Caco-2 (cell line): Measurements from ENCODE around the gene EFNA1. TPM values are rescaled to one million over a fixed set of nuclear protein-coding genes. Genes with fewer than 3 reads are reported as not detected.

ENCODE experiments used
- BruUV-seq: library from RNA; stranded (reverse); fragments of 400-500 nt; replicated peaks from 2 replicates; lab custom pipeline; 2021; lab: Mats Ljungman, UMichigan
- CTCF ChIA-PET: fragments of 300-600 bp; sonication (Branson Sonifier 250); formaldehyde crosslinking; loops from one replicate; lab custom pipeline; 2022; ENCODE audit warnings: antibody characterized with exemption; lab: Charles Lee
- POLR2A ChIA-PET: fragments of 300-600 bp; sonication (Branson Sonifier 250); formaldehyde crosslinking; loops from one replicate; lab custom pipeline; 2022; ENCODE audit warnings: antibody characterized with exemption; lab: Charles Lee
- DNase-seq, 2 experiments: peaks; one replicate each; pipeline versions ENCODE4 v3.0.0 to v3.0.0-alpha.2; 2020 to 2022
- H3K27me3 ChIP-seq: replicated peaks from 2 replicates; pipeline ENCODE4 v1.6.0; 2011; ENCODE audit warnings: low read length; ENCODE audit not compliant: control insufficient read depth, insufficient read depth
- H3K36me3 ChIP-seq: 2 replicates; pipeline ENCODE4 v1.5.1; 2011; ENCODE audit warnings: low read length; ENCODE audit not compliant: control insufficient read depth, insufficient read depth
- H3K4me1 ChIP-seq: fragments of 250-450 bp; sonication (Bioruptor Pico); 2 replicates; pipeline ENCODE4 v1.5.1; 2020; ENCODE audit warnings: mild to moderate bottlenecking
- H3K4me3 ChIP-seq: 2 replicates; pipeline ENCODE4 v1.5.1; 2011; ENCODE audit warnings: low read depth, mild to moderate bottlenecking, control low read depth, low read length
- H3K9me3 ChIP-seq: fragments of 250-450 bp; sonication (Bioruptor Pico); 2 replicates; pipeline ENCODE4 v1.5.1; 2020; ENCODE audit warnings: mild to moderate bottlenecking, moderate library complexity
- H3K27ac Mint-ChIP-seq: one replicate; pipeline ENCODE4 v1.8.0; 2022; ENCODE audit warnings: mixed read lengths; ENCODE audit not compliant: unreplicated experiment
- H3K27me3 Mint-ChIP-seq: one replicate; pipeline ENCODE4 v1.8.0; 2022; ENCODE audit warnings: mixed read lengths; ENCODE audit not compliant: insufficient read depth, unreplicated experiment
- H3K36me3 Mint-ChIP-seq: one replicate; pipeline ENCODE4 v1.8.0; 2022; ENCODE audit warnings: mild to moderate bottlenecking, mixed read lengths; ENCODE audit not compliant: insufficient read depth, unreplicated experiment
- H3K4me1 Mint-ChIP-seq: one replicate; pipeline ENCODE4 v1.8.0; 2022; ENCODE audit warnings: low read depth, mixed read lengths; ENCODE audit not compliant: unreplicated experiment
- H3K4me3 Mint-ChIP-seq: one replicate; pipeline ENCODE4 v1.8.0; 2022; ENCODE audit warnings: mild to moderate bottlenecking, moderate library complexity, mixed read lengths; ENCODE audit not compliant: unreplicated experiment
- H3K9me3 Mint-ChIP-seq: one replicate; pipeline ENCODE4 v1.8.0; 2022; ENCODE audit warnings: mixed read lengths; ENCODE audit not compliant: unreplicated experiment
- intact Hi-C: fragments of 100-400 bp; cut with micrococcal nuclease; formaldehyde crosslinking; loops from one replicate; pipeline ENCODE4 v1.10.0; 2022; ENCODE audit not compliant: unreplicated experiment
- total RNA-seq: library from RNA; stranded (reverse); gene quantifications from 2 replicates; pipeline ENCODE4 v1.2.3, GENCODE V29; 2022
- TF ChIP-seq, protein P1 (sequence below), 2 experiments: fragments of 200-600 bp in 1 of 2; IDR thresholded peaks; 1 replicate in 1 of 2; 2 replicates in 1 of 2; pipeline versions ENCODE4 v1.5.1 to v1.8.0; 2011 to 2022; ENCODE audit warnings: antibody characterized with exemption in 1 of 2, control low read depth in 1 of 2, inconsistent platforms in 1 of 2, low read depth in 1 of 2, low read length in 1 of 2, mild to moderate bottlenecking in 1 of 2, moderate library complexity in 1 of 2; ENCODE audit not compliant: insufficient read depth in 1 of 2, severe bottlenecking in 1 of 2, unreplicated experiment in 1 of 2

The EFNA1 gene
- total RNA-seq, 1 experiment from 2014 or later = 47.9 TPM

DNA sequence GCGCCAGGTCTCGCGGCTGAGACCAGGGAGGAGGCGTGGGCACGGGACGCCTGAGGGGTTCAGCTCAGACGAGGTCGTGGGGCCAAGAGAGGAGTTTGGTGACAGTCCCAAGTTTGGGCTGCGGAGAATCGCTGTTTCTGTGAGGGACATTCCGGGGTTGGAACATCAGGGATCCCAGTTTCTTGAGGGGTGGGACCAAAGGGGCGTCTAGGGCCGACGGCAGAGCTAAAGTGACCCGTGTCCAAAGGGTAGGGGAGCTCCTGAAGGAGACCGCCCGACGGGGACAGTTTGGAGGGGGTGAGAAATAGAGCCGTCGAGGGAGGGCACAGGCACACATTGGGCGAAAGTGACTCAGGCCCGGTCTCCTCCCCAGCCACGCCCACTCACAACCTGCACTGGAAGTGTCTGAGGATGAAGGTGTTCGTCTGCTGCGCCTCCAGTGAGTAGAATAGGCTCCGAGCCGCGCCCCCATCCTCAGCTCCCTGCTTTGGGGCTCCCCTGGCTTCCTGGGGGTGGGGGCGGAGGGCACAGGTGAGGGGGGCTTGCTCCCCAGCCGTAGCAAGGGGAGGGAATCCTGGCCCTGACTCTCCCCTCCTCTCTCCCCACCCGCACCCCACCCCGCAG lies 42.1 kb upstream of the EFNA1 start:
- intact Hi-C loops = loop anchor here (10.0 kb wide), 2 partner anchors 211 to 421 kb away; partner anchors contain the start of gene KCNN3
- DNase-seq = peak; percentile 51 to 70
- H3K27me3 Mint-ChIP-seq = peaks cover 11% of the 10 kb centered on the region
- no peaks in the 10 kb centered on the region for H3K9me3 Mint-ChIP-seq
- peak overlapping the region; percentile 94 for H3K4me3 Mint-ChIP-seq
- H3K36me3 Mint-ChIP-seq = peaks cover 14% of the 10 kb centered on the region
- Histone ChIP-seq H3K9me3 (no peaks in the 10 kb centered on the region), H3K4me1 (peaks cover 28% of the 10 kb centered on the region), H3K4me3 (peak overlapping the region; percentile 64), H3K36me3 (no peaks in the 10 kb centered on the region), H3K27me3 (0 out of 2 replicates have a peak, but pooled peaks cover 2% of the 10 kb centered on the region)
- ChIA-PET POLR2A (interaction anchor here (0.7 to 1.4 kb wide), 3 partner anchors 45 to 112 kb away, joined by 3 to 7 read pairs (median 6); partner anchors contain the start of gene KRTCAP2), CTCF (interaction anchor here (0.6 to 2.5 kb wide), 17 partner anchors 10 to 130 kb away, joined by 3 to 39 read pairs (median 7); partner anchors contain the start of genes ADAM15, EFNA4, FLAD1 and KRTCAP2)
- H3K27ac Mint-ChIP-seq = peak overlapping the region; percentile 83
- TF ChIP-seq, protein P1, sequence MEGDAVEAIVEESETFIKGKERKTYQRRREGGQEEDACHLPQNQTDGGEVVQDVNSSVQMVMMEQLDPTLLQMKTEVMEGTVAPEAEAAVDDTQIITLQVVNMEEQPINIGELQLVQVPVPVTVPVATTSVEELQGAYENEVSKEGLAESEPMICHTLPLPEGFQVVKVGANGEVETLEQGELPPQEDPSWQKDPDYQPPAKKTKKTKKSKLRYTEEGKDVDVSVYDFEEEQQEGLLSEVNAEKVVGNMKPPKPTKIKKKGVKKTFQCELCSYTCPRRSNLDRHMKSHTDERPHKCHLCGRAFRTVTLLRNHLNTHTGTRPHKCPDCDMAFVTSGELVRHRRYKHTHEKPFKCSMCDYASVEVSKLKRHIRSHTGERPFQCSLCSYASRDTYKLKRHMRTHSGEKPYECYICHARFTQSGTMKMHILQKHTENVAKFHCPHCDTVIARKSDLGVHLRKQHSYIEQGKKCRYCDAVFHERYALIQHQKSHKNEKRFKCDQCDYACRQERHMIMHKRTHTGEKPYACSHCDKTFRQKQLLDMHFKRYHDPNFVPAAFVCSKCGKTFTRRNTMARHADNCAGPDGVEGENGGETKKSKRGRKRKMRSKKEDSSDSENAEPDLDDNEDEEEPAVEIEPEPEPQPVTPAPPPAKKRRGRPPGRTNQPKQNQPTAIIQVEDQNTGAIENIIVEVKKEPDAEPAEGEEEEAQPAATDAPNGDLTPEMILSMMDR (IDR thresholded peaks at IDR 0.05; ENCODE audit: insufficient read depth in 1 of 2, low read depth in 1 of 2, low read length in 1 of 2, severe bottlenecking in 1 of 2, unreplicated experiment in 1 of 2) = no peak
- no TSS peak for BruUV-seq
- peaks cover 8% of the 10 kb centered on the region for H3K4me1 Mint-ChIP-seq

DNA sequence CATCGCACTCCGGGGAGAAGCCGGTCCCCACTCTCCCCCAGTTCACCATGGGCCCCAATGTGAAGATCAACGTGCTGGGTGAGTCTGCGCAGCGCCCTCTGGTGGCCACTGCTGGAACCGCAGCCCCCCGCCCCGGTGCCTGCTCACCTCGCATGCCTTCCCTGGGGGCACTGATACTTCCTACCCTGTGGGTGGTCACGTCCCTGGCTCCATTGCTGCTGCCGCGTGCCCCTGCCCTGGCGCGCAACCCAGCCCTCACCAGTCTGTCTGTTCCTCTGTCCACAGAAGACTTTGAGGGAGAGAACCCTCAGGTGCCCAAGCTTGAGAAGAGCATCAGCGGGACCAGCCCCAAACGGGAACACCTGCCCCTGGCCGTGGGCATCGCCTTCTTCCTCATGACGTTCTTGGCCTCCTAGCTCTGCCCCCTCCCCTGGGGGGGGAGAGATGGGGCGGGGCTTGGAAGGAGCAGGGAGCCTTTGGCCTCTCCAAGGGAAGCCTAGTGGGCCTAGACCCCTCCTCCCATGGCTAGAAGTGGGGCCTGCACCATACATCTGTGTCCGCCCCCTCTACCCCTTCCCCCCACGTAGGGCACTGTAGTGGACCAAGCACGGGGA lies 41.4 kb upstream of the EFNA1 start:
- H3K9me3 ChIP-seq = no peaks in the 10 kb centered on the region
- H3K27ac Mint-ChIP-seq = no peak overlapping the region
- peak overlapping the region; percentile 64 for H3K4me3 ChIP-seq
- H3K4me1 Mint-ChIP-seq = peaks cover 9% of the 10 kb centered on the region
- H3K9me3 Mint-ChIP-seq = no peaks in the 10 kb centered on the region
- peak overlapping the region; percentile 94 for H3K4me3 Mint-ChIP-seq
- H3K4me1 ChIP-seq = peaks cover 27% of the 10 kb centered on the region
- BruUV-seq = no TSS peak
- POLR2A ChIA-PET = no interaction called here
- H3K36me3 Mint-ChIP-seq = peaks cover 13% of the 10 kb centered on the region
- CTCF ChIA-PET = interaction anchor here (2.1 to 2.5 kb wide), 3 partner anchors 22 to 87 kb away, joined by 18 to 39 read pairs (median 27); partner anchors contain the start of genes EFNA4 and KRTCAP2
- peaks cover 11% of the 10 kb centered on the region for H3K27me3 Mint-ChIP-seq
- TF ChIP-seq, protein P1 (IDR thresholded peaks at IDR 0.05; ENCODE audit: insufficient read depth in 1 of 2, low read depth in 1 of 2, low read length in 1 of 2, severe bottlenecking in 1 of 2, unreplicated experiment in 1 of 2) = peak; percentile 97 to 98
- DNase-seq = peak; percentile 72 to 85
- intact Hi-C loops = loop anchor here (10.0 kb wide), 2 partner anchors 211 to 421 kb away; partner anchors contain the start of gene KCNN3
- H3K27me3 ChIP-seq = 0 out of 2 replicates have a peak, but pooled peaks cover 2% of the 10 kb centered on the region
- H3K36me3 ChIP-seq = no peaks in the 10 kb centered on the region

DNA sequence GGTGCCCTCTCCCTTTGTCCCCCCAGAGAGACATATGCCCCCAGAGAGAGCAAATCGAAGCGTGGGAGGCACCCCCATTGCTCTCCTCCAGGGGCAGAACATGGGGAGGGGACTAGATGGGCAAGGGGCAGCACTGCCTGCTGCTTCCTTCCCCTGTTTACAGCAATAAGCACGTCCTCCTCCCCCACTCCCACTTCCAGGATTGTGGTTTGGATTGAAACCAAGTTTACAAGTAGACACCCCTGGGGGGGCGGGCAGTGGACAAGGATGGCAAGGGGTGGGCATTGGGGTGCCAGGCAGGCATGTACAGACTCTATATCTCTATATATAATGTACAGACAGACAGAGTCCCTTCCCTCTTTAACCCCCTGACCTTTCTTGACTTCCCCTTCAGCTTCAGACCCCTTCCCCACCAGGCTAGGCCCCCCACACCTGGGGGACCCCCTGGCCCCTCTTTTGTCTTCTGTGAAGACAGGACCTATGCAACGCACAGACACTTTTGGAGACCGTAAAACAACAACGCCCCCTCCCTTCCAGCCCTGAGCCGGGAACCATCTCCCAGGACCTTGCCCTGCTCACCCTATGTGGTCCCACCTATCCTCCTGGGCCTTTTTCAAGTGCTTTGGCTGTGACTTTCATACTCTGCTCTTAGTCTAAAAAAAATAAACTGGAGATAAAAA lies 40.7 kb upstream of the EFNA1 start:
- Mint-ChIP-seq H3K4me1 (peaks cover 6% of the 10 kb centered on the region), H3K27ac (no peak overlapping the region), H3K9me3 (no peaks in the 10 kb centered on the region), H3K27me3 (peaks cover 6% of the 10 kb centered on the region), H3K36me3 (peaks cover 8% of the 10 kb centered on the region), H3K4me3 (no peak overlapping the region)
- TF ChIP-seq, protein P1 (IDR thresholded peaks at IDR 0.05; ENCODE audit: insufficient read depth in 1 of 2, low read depth in 1 of 2, low read length in 1 of 2, severe bottlenecking in 1 of 2, unreplicated experiment in 1 of 2) = no peak
- H3K27me3 ChIP-seq = no peaks in the 10 kb centered on the region
- POLR2A ChIA-PET = no interaction called here
- H3K9me3 ChIP-seq = no peaks in the 10 kb centered on the region
- intact Hi-C loops = loop anchor here (10.0 kb wide), 2 partner anchors 212 to 422 kb away; partner anchors contain the start of gene KCNN3
- peaks cover 26% of the 10 kb centered on the region for H3K4me1 ChIP-seq
- no TSS peak for BruUV-seq
- DNase-seq = no peak
- no peaks in the 10 kb centered on the region for H3K36me3 ChIP-seq
- no peak overlapping the region for H3K4me3 ChIP-seq
- CTCF ChIA-PET = interaction anchor here (2.5 kb wide), 1 partner anchor 81 kb away, joined by 18 read pairs; no protein-coding TSS in a partner anchor
